Cardiac muscle cell (in vitro differentiated cells and primary cell): ENCODE data around the gene RYR2. TPM values are rescaled to one million over a fixed set of nuclear protein-coding genes. Genes with fewer than 3 reads are reported as not detected.

ENCODE experiments used
- DNase-seq, 2 donors: peaks; one replicate each; pipeline versions ENCODE4 v3.0.0 to v3.0.0-alpha.2; 2010 to 2017; ENCODE audit warnings: low read depth in 1 of 2, low spot score in 1 of 2
- H3K27ac ChIP-seq: fragments of 200-600 bp; sonication (generic); 2 replicates; pipeline ENCODE4 v1.5.1; 2016
- H3K27me3 ChIP-seq: fragments of 200-600 bp; sonication (generic); 2 replicates; pipeline ENCODE4 v1.6.0; 2016; ENCODE audit warnings: control low read depth
- H3K36me3 ChIP-seq: fragments of 200-600 bp; sonication (generic); 2 replicates; pipeline ENCODE4 v1.5.1; 2016; ENCODE audit warnings: control low read depth
- H3K4me1 ChIP-seq: fragments of 200-600 bp; sonication (generic); 2 replicates; pipeline ENCODE4 v1.8.1; 2017; ENCODE audit warnings: low read depth, mild to moderate bottlenecking, mixed run types
- H3K4me3 ChIP-seq: fragments of 200-600 bp; sonication (generic); 2 replicates; pipeline ENCODE4 v1.5.1; 2016; ENCODE audit warnings: mild to moderate bottlenecking
- H3K9me3 ChIP-seq: fragments of 200-600 bp; sonication (generic); 2 replicates; pipeline ENCODE4 v1.5.1; 2017; ENCODE audit warnings: low read depth, mild to moderate bottlenecking, control low read depth
- polyA plus RNA-seq: library from polyadenylated mRNA; unstranded; fragments of >200 nt; fragmentation: Nextera tagmentation; extraction: Ambion mirVana; gene quantifications from 2 replicates; pipeline ENCODE4 v1.2.1, GENCODE V29; 2016
- total RNA-seq: library from RNA; depleted of rRNA; stranded (reverse); fragments of >200 nt; gene quantifications from 2 replicates; pipeline ENCODE4 v1.2.3, GENCODE V29; 2016
- TF ChIP-seq, protein P1 (sequence below): IDR thresholded peaks from 2 replicates; pipeline ENCODE4 v1.5.1; 2012; ENCODE audit warnings: low read depth, mild to moderate bottlenecking, low read length

RYR2 gene
- total and polyA plus RNA-seq, 2 experiments from 2014 or later: 29.8 to 155 TPM

- TF ChIP-seq, protein P1, sequence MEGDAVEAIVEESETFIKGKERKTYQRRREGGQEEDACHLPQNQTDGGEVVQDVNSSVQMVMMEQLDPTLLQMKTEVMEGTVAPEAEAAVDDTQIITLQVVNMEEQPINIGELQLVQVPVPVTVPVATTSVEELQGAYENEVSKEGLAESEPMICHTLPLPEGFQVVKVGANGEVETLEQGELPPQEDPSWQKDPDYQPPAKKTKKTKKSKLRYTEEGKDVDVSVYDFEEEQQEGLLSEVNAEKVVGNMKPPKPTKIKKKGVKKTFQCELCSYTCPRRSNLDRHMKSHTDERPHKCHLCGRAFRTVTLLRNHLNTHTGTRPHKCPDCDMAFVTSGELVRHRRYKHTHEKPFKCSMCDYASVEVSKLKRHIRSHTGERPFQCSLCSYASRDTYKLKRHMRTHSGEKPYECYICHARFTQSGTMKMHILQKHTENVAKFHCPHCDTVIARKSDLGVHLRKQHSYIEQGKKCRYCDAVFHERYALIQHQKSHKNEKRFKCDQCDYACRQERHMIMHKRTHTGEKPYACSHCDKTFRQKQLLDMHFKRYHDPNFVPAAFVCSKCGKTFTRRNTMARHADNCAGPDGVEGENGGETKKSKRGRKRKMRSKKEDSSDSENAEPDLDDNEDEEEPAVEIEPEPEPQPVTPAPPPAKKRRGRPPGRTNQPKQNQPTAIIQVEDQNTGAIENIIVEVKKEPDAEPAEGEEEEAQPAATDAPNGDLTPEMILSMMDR: no peak
- Histone ChIP-seq H3K27me3 (no peaks in the 10 kb centered on the region), H3K36me3 (peaks cover 49% of the 10 kb centered on the region), H3K4me1 (no peaks in the 10 kb centered on the region), H3K9me3 (no peaks in the 10 kb centered on the region), H3K27ac (no peak overlapping the region), H3K4me3 (no peak overlapping the region)
- no peak for DNase-seq
These were observed 465.0 kb downstream of the RYR2 start for GRCh38 chr1:237507005-237507404.

DNA sequence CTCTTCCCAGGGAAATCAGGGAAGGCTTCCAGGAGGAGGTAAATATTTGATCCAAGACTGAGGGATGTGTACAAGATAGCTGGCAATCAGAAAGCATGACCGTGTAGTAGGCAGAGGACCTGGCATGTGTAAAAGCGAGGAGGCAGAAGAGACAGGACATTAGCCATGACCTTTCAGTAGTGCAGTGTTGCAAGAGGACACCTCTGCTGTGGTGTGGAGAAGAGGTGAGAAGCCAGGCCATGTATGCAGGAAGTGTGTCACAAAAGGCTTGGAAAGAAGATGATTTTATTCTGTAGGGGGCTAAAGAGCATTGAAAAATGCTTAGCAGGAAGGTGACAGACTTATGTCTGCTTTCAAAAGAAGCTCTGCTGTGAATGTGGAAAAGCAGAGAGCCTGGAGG lies 467.8 kb downstream of the RYR2 start:
- no peak for DNase-seq

DNA sequence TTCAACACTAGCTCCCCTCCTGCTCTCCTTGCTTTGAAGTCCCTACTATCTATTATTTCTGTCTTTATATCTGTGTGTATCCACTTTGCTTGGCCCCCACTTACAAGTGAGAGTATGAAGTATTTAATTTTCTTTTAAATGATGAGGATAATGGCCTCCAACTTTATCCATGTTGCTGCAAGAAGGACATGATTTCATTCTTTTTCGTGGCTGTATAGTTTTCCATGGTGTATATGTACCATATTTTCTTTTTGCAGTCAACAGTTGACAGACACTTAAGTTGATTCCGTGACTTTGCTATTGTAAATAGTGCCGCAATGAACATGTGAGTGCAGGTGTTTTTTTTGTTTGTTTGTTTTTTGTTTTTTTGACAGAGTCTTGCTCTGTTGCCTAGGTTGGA lies 483.1 kb downstream of the RYR2 start:
- no peaks in the 10 kb centered on the region for H3K9me3 ChIP-seq
- DNase-seq: no peak
- H3K27ac ChIP-seq: no peak overlapping the region
- no peaks in the 10 kb centered on the region for H3K27me3 ChIP-seq
- H3K36me3 ChIP-seq: peaks cover 31% of the 10 kb centered on the region
- no peaks in the 10 kb centered on the region for H3K4me1 ChIP-seq
- H3K4me3 ChIP-seq: no peak overlapping the region
- TF ChIP-seq, protein P1: no peak

More for the DNA sequence above, 467.8 kb downstream of the RYR2 start:
- Histone ChIP-seq H3K36me3 (peaks cover 63% of the 10 kb centered on the region), H3K9me3 (no peaks in the 10 kb centered on the region), H3K4me3 (no peak overlapping the region), H3K27ac (no peak overlapping the region), H3K4me1 (no peaks in the 10 kb centered on the region), H3K27me3 (no peaks in the 10 kb centered on the region)
- TF ChIP-seq, protein P1: no peak

- TF ChIP-seq, protein P1: no peak
- no peak overlapping the region for H3K4me3 ChIP-seq
- H3K27ac ChIP-seq: no peak overlapping the region
- no peaks in the 10 kb centered on the region for H3K27me3 ChIP-seq
- H3K9me3 ChIP-seq: no peaks in the 10 kb centered on the region
- no peak for DNase-seq
- no peaks in the 10 kb centered on the region for H3K4me1 ChIP-seq
- H3K36me3 ChIP-seq: peaks cover 31% of the 10 kb centered on the region
These were observed 485.8 kb downstream of the RYR2 start for GRCh38 chr1:237527761-237528160.

DNA sequence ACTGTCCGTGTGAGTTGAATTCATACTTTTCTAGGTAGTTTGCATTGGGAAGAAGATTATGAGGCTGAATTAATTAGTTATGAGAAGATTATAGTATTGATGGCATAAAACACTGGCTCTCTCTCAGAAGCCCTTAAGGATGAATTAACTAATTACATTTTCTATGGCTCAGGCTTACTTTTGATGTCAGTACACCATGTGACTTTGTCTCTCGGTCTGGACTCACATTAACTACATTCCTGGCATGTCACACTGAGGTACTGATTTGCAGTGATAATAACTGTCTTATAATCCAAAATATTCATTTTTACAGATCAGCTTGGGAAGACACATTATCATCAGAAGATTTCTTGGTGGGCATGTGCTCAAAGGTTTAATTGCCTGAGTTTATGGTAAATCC lies 486.6 kb downstream of the RYR2 start:
- no peaks in the 10 kb centered on the region for H3K4me1 ChIP-seq
- peaks cover 28% of the 10 kb centered on the region for H3K36me3 ChIP-seq
- H3K27ac ChIP-seq: peak overlapping the region; percentile 19
- TF ChIP-seq, protein P1: no peak
- no peak for DNase-seq
- H3K9me3 ChIP-seq: no peaks in the 10 kb centered on the region
- H3K27me3 ChIP-seq: no peaks in the 10 kb centered on the region
- H3K4me3 ChIP-seq: no peak overlapping the region

DNA sequence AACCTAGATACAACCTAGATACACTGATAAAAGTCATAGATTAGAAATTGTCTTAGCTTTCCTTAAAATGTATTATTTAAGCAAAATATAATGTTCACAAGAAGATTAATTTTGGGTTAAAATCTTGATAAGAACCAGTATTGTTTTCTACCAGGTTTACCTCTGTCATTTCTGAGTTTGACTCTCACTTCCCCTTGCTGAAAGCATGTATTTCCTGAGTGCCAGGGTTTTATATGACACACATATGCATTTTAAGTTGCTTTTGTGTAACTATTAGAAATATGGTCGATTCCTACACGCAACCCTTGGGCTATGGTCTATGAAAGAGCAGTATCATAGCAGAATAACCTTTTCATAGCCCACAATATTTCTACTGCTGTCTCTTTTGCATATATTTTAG lies 497.1 kb downstream of the RYR2 start:
- peaks cover 11% of the 10 kb centered on the region for H3K4me1 ChIP-seq
- H3K9me3 ChIP-seq: no peaks in the 10 kb centered on the region
- H3K27me3 ChIP-seq: no peaks in the 10 kb centered on the region
- no peak overlapping the region for H3K27ac ChIP-seq
- DNase-seq: no peak
- TF ChIP-seq, protein P1: no peak
- peaks cover 7% of the 10 kb centered on the region for H3K36me3 ChIP-seq
- no peak overlapping the region for H3K4me3 ChIP-seq
